Embryonic facial prominence (tissue), 1 donor: ENCODE data around the gene PIGL.
"Not testable (repeated sequence)": the region's sequence is repeated elsewhere in the genome, so short reads cannot be mapped to it uniquely, and the experiment has no call there.

Experiments
- DNase-seq: peaks from one replicate; pipeline ENCODE4 v3.0.0-alpha.2; 2016; ENCODE audit errors: extremely low spot score

The PIGL gene

GRCh38 chr17:16216341-16217001 lies 539 bp upstream of the PIGL start:
- DNase-seq = not testable (repeated sequence)

GRCh38 chr17:16222406-16222805 lies 5.4 kb downstream of the PIGL start:
- DNase-seq = no peak

GRCh38 chr17:16229912-16230561 lies 13.0 kb downstream of the PIGL start:
- DNase-seq = not testable (repeated sequence)

DNA sequence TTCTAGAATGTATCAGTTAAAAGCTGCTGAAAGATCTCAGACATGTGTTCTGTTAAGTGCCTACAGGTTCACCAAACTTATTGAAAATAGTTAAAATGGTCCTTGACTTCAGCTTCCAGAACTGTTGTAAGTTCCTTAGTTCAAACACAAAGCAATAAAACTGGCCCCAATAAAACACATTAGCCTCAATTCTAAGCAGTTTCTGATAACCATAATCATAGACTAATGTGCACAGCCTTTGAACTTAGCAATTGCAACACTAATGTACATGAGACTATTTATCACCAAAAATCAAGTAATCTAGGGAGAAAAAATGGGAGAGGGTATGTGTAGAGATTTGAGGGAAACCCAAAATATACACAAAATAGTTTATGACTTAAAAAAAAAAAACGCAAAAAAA lies 15.4 kb downstream of the PIGL start:
- DNase-seq = no peak

- no peak for DNase-seq
These were observed 22.9 kb downstream of the PIGL start for GRCh38 chr17:16239931-16240330.

- no peak for DNase-seq
These were observed 24.9 kb downstream of the PIGL start for GRCh38 chr17:16241906-16242399.

- DNase-seq = no peak
These were observed 26.4 kb downstream of the PIGL start for GRCh38 chr17:16243385-16243784.

GRCh38 chr17:16243801-16244567 lies 27.0 kb downstream of the PIGL start:
- DNase-seq = no peak

DNA sequence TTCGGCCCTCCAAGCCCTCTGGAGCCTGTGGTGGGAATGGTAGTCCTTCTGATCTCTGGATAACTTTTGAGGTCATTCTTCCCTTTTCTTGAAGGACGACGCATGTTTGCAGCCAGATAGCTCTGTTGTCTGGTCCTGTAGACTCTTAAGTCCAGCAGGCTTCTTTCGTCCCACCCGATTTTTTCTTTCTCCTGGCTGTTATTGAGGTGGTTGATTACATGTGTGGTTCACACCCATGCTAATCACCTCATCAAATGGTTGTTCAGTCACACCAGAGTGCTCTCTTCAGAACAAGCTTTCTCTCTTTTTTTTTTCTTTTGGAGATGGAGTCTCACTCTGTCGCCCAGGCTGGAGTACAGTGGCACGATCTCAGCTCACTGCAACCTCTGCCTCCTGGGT lies 30.6 kb downstream of the PIGL start:
- DNase-seq = no peak

DNA sequence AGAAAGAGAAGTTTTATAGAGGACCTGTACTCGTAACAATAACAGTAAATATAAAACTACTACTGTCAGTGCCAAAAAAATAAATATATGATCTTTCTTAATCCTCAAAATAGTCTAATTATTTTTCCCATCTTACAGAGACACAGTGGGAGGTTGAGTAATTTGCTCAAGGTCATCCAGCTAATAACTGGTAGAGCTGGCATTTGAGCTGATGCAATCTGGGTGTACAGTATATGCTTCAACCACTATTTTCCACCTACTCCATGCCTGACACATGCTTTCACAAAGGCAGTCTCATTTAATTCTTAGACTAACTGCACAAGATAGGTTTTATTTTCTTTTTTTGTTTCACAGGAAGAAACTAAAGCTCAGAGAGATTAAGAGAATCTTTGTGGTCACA lies 33.6 kb downstream of the PIGL start:
- DNase-seq = no peak

GRCh38 chr17:16251043-16251442 lies 34.0 kb downstream of the PIGL start:
- DNase-seq = no peak

DNA sequence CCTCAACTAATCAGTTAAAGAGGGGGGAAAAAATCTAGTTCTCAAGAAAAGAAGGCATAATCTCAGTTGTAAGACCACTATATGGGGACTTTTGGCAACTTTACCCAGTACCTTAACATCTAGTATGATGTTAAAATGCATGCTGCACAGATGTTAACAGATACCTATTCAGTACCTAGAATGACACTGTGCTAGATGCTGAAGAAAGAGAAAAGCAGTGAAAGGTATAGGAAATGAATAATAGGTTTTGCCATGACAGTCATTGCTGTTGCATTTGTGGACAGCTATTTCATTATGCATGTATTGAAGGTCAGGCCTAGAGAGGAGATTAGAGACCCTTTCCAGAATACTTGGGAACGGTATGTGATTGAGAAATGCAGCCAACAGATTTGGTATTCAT lies 34.5 kb downstream of the PIGL start:
- no peak for DNase-seq

GRCh38 chr17:16254773-16255400 lies 37.9 kb downstream of the PIGL start:
- DNase-seq = no peak

DNA sequence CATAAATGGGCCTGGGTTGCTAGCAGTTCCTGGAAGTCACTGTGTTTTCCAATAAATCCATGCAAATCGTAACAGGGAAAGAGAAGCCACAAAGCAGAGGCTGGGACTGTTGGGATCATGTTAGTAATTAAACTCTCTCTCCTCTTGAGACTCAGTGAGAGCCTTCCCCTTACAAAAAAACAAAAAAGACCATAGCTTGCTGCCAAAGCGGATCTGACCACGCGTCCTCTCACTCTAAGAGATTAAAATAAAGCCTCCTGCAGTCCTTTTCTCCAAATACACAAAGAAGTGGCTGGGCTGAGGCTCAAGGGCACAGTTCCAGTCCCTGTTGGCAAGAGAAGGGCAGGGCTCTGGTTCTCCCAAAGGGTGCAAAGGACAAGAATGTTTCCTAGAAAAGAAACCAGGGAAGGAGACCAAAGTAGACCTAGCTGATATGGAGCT lies 38.5 kb downstream of the PIGL start:
- DNase-seq = no peak

DNA sequence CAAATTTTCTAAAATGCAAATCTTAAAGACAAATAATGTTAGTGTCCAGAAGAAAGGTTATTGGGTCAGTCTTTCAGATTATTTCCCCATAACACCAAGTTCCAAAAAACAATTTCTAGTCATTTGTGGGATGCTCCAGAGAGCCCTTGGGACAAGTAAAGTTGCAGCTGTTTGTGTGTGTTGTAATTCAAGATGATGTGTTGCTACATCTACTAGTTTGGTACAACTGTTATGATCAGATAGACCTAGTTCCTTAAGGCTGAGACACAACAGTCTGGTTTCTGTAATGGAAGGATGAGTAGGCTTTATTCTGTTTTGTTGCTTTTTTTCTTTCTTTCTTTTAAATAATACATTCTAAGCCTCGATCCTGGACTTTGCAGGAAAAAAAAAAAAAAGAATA lies 41.9 kb downstream of the PIGL start:
- no peak for DNase-seq

GRCh38 chr17:16259926-16260325 lies 42.9 kb downstream of the PIGL start:
- no peak for DNase-seq

DNA sequence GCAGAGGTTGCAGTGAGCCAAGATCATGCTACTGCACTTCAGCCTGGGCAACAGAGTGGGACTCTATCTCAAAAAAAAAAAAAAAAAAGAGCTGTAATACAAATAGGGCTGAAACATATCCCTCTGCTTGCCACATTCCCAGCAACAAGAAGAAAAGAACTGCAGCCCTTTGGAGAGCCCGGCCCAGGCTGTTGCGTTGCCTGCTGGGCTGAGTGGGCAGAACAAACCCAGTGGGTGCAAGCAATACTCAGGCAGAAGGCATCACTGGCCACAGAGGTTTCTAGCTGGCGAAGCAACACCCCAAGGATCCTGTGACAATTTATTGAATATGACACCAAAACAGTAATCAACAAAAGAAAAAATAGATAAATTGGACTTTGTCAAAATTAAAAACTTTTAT lies 44.0 kb downstream of the PIGL start:
- DNase-seq = no peak

DNA sequence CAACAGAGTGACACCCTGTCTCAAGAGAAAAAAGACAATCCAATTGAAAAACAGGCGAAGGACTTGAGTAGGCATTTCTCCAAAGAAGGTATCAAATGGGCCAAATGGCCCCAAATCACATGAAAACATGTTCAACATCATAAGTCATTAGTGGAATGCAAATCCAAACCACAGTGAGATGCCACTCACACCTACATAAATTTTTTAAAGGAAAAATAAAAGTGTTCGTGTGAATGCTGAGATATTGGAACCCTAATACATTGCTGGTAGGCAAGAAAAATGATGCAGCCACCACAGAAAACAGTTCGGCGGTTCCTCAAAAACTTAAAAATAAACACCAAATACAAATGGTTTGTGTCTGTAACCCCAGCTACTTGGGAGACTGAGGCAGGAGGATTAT lies 45.2 kb downstream of the PIGL start:
- DNase-seq = no peak

- DNase-seq = no peak
These were observed 50.2 kb downstream of the PIGL start for GRCh38 chr17:16267174-16267573.

DNA sequence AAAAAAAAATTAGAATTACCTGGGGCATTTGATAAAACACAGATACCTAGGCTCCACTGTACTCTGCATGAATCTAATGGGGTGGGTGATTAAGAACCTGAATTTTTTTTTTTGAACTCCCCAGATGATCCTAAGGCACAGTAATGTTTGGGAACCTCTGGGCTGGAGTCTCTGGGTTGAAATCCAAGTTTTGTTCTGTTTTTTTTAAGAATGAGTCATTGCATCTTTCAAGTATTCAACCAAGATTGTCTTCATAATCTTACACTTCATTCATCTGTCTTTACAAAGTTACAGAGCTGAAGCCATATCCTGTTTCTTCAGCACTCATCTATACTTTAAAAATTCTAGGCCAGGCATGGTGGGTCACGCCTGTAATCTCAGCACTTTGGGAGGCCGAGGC lies 52.6 kb downstream of the PIGL start:
- DNase-seq = no peak

- no peak for DNase-seq
These were observed 55.3 kb downstream of the PIGL start for GRCh38 chr17:16272111-16272840.

- DNase-seq = no peak
These were observed 56.5 kb downstream of the PIGL start for GRCh38 chr17:16273499-16273898.
